Uterus (tissue), 2 donors: ENCODE measurements around the gene CAPZB.

ENCODE experiments used
- CTCF ChIP-seq, 4 experiments: fragments of 200-600 bp in 2 of 4; fragments of 450-650 bp in 2 of 4; sonication (generic) in 2 of 4; IDR thresholded peaks; one replicate each; pipeline ENCODE4 v1.5.1; 2016 to 2019; ENCODE audit warnings: antibody characterized with exemption in 4 of 4, mild to moderate bottlenecking in 2 of 4, moderate library complexity in 1 of 4
- POLR2A ChIP-seq, 2 donors: fragments of 450-650 bp; IDR thresholded peaks; one replicate each; pipeline ENCODE4 v1.6.1; 2016; ENCODE audit warnings: antibody characterized with exemption in 2 of 2, mild to moderate bottlenecking in 1 of 2, moderate library complexity in 1 of 2

DNA sequence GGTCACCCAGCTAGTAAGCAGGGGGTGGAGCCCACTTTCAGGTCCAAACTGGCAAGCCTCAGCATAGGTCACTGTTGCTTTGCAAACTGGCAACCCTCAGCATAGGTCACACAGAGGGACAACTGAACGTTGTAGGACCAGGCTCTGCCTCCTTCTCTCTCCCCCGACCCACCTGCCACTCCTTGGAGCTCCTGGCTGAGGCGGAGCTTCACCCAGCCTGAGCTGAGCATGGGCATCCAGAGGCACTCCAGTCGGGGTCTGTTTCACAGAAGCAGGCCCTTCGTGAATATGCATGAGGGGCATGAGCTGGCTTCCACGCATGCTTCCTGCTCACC is 24.2 kb downstream of the CAPZB start:
- TF ChIP-seq POLR2A (IDR thresholded peaks at IDR 0.05): no peak
- TF ChIP-seq CTCF (IDR thresholded peaks at IDR 0.05): no peak
